GM12873 (cell line): ENCODE measurements around the gene OR1Q1.
"Not testable (repeated sequence)": the region's sequence is repeated elsewhere in the genome, so short reads cannot be mapped to it uniquely, and the experiment has no call there.

Experiments
- TF ChIP-seq, protein P1 (sequence below): IDR thresholded peaks from 2 replicates; pipeline ENCODE4 v1.5.1; 2012; ENCODE audit warnings: low read depth, mild to moderate bottlenecking, moderate library complexity, low read length, control low read depth; ENCODE audit not compliant: insufficient read depth; ENCODE audit errors: missing control alignments

The OR1Q1 gene, protein sequence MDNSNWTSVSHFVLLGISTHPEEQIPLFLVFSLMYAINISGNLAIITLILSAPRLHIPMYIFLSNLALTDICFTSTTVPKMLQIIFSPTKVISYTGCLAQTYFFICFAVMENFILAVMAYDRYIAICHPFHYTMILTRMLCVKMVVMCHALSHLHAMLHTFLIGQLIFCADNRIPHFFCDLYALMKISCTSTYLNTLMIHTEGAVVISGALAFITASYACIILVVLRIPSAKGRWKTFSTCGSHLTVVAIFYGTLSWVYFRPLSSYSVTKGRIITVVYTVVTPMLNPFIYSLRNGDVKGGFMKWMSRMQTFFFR

DNA sequence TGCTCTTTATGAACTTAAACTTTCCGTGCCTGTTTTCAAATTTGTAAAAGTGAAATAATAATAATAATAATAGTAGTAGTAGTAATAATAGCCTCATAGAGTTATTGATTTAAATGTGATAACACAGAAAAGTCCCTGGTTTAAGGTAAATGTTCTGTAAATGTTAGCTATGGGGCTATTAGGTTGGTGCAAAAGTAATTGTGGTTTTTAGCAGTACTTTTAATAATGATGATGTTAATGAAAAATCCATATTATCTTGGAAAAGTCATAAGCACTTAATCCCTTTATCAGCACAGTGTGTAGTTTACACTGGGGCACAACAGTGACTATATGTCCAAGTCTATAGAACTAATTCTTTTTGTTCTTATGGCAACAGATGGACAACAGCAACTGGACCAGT, at the start of gene OR1Q1:
OR1Q1 (plus strand) TSS at position 377 of the 400 bp plus-strand sequence; CDS start at position 377, 0 bp downstream.
- TF ChIP-seq, protein P1, sequence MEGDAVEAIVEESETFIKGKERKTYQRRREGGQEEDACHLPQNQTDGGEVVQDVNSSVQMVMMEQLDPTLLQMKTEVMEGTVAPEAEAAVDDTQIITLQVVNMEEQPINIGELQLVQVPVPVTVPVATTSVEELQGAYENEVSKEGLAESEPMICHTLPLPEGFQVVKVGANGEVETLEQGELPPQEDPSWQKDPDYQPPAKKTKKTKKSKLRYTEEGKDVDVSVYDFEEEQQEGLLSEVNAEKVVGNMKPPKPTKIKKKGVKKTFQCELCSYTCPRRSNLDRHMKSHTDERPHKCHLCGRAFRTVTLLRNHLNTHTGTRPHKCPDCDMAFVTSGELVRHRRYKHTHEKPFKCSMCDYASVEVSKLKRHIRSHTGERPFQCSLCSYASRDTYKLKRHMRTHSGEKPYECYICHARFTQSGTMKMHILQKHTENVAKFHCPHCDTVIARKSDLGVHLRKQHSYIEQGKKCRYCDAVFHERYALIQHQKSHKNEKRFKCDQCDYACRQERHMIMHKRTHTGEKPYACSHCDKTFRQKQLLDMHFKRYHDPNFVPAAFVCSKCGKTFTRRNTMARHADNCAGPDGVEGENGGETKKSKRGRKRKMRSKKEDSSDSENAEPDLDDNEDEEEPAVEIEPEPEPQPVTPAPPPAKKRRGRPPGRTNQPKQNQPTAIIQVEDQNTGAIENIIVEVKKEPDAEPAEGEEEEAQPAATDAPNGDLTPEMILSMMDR: no peak

DNA sequence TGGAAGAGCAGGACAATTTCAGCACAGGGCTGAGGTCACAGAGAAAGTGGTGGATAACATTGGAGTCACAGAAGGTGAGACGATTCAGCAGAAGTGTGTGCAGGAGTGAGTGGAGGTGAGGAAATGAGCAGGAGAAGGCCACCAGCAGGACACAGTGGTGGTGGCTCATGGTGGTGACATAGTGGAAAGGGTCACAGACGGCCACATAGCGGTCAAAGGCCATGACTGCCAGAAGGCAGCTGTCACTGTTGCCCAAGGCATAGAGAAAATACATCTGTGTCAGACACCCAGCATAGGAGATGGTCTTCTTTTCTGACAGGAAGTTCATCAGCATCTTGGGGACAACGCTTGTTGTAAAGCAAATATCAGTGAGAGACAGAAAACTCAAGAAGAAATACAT, 46.6 kb upstream of the OR1Q1 start:
- TF ChIP-seq, protein P1: no peak

DNA sequence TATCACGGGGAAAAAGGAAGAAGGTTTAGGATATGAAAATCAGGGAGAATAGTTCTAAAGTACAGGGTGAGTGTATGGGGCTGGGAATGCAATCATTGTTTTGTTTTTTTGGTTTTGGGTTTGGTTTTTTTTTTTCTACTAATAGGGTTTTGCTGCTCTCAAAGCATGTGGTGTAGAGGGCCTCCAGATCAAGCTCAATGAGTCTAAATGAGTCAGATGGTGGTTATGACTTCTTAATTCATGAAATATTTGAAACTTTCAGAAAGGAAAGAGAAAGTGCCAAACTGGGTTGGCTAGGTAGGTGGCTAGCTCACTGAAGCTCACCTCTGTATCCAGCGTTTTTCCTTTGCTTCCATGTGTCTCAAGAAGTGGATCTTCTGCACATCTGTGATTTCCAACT, 42.1 kb upstream of the OR1Q1 start:
- TF ChIP-seq, protein P1: no peak

DNA sequence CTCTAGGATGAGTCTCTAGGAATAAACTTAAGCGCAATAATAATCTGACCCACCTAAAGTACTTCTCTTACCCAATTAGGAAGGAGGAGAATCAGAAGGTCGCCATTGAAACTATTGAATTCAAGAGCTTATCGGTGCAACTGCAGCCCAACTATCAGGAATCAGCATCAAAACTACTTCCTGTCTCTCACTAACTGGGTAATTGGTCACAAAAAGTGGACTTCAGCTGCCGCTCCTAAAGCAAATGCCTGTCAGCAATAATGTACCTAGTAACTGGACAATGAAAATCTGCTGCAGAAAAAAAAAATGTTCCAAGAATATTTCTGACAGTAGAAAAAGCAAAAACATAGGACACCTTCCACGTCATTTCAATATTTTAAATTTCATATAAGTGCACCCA, 34.7 kb upstream of the OR1Q1 start:
- TF ChIP-seq, protein P1: no peak

DNA sequence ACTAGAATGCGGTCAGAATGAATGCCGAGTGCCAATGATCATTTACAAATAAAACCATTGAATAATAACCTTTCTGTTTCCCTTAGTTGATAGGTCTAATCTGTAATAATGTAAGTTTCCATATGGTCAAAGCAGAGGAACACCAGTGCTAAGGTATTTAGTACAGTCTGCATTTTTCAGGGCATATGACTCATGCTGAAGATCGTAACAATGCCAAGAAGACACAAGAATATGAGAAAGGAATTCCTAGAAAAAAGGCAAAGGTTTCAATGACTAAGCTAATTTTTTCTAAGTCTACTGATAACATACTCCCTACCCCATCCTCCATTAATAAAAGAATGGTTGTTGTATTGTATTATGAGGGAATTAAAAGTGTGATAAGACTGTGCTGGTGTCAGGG, 34.2 kb upstream of the OR1Q1 start:
- TF ChIP-seq, protein P1: no peak

DNA sequence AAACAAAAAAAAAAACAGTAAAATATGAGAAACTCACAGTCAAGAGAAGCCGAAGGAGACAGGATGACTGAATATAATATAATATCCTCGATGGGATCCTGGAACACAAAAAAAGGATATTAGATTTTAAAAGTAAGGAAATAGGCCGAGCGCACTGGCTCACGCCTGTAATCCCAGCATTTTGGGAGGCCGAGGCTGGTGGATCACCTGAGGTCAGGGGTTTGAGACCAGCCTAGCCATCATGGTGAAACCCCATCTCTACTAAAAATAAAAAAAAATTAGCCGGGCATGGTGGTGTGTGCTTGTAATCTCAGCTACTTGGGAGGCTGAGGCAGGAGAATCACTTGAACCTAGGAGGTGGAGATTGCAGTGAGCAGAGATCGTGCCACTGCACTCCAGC, 31.3 kb upstream of the OR1Q1 start, which contains the start of gene OR1L8:
OR1L8 (minus strand) TSS at position 101 of the 400 bp plus-strand sequence. CDS start 14,907 bp downstream, outside the sequence.
- TF ChIP-seq, protein P1: not testable (repeated sequence)

DNA sequence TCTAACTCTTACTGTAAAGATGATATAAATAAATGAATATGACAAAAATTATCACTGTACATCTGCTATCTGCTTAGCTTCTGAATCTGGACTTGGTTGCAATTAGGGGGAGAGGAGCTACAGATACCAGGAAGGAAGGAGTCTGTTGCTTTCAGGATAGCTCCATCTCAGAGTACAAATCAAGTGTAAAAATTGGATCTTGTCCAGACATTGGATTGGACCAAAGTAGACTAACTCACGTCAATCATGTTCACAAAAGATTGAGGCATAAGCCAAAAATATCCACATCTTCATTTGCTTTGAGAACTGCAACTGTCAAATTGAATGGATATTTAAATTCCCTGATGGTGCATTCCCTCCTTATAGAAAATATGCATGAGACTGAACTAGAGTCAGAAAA, 8.8 kb upstream of the OR1Q1 start:
- TF ChIP-seq, protein P1: no peak
